Neutrophil (primary cell): ENCODE results near the gene LPCAT1.

Source experiments
- H3K27ac ChIP-seq: fragments of 200-600 bp; sonication (generic); 2 replicates; pipeline ENCODE4 v1.5.1; 2016; ENCODE audit warnings: mild to moderate bottlenecking, moderate library complexity
- H3K27me3 ChIP-seq: fragments of 200-600 bp; sonication (generic); 2 replicates; pipeline ENCODE4 v1.6.0; 2016; ENCODE audit warnings: mild to moderate bottlenecking
- H3K36me3 ChIP-seq: fragments of 200-600 bp; sonication (generic); 2 replicates; pipeline ENCODE4 v1.5.1; 2017
- H3K4me1 ChIP-seq, 2 experiments: fragments of 200-600 bp in 1 of 2; sonication (generic) in 1 of 2; 1 replicate in 1 of 2; 2 replicates in 1 of 2; pipeline versions ENCODE4 v1.5.1 to v1.6.1; 2013 to 2016; ENCODE audit warnings: low read depth in 1 of 2, low read length in 1 of 2, mild to moderate bottlenecking in 1 of 2, moderate library complexity in 1 of 2; ENCODE audit not compliant: control insufficient read depth in 1 of 2, insufficient read depth in 1 of 2
- H3K4me3 ChIP-seq, 2 experiments: fragments of 200-600 bp in 1 of 2; sonication (generic) in 1 of 2; 1 replicate in 1 of 2; 2 replicates in 1 of 2; pipeline ENCODE4 v1.5.1; 2013 to 2016; ENCODE audit warnings: low read depth in 1 of 2, low read length in 1 of 2, mild to moderate bottlenecking in 1 of 2, moderate library complexity in 1 of 2
- H3K9me3 ChIP-seq: fragments of 200-600 bp; sonication (generic); 2 replicates; pipeline ENCODE4 v1.5.1; 2016
- CTCF ChIP-seq: fragments of 200-600 bp; sonication (generic); IDR thresholded peaks from 2 replicates; pipeline ENCODE4 v1.5.1; 2016; ENCODE audit warnings: antibody characterized with exemption

LPCAT1 gene

DNA sequence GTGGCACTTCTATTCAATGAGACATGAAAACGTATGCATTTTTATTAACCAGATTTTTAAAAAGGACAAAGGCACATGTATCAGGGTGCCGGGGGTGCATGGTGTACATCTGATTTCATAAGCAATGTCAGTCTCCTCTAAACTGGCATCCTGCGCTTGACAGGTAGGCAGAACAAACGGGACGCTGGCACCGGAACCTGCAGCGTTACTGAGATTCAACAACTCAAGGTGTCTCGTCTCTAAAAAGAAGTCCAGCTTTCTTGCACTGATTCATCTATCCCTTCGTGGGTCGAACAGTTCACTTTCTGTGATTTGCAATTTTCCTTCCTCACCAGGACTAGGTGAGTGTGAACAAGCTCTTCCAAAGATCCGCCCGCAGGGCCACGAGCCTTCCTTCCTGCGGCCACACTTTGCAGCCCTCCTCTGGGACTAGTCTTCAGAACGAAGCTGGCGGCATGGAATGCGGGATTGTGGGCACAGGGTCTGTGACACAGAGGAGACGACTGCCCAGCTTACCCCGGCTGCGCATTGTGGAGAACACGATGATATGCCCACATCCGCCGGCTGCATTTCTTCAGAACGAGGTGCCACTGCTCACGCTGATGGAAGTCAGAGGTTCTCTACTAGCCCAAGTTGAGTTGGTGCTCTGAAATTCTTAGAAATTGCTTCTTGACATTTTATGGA lies 85.7 kb downstream of the LPCAT1 start:
- no peak overlapping the region for H3K4me3 ChIP-seq
- no peak overlapping the region for H3K27ac ChIP-seq
- peaks cover 54% of the 10 kb centered on the region for H3K27me3 ChIP-seq
- H3K36me3 ChIP-seq, result no peaks in the 10 kb centered on the region
- H3K9me3 ChIP-seq, result no peaks in the 10 kb centered on the region
- no peak for TF ChIP-seq CTCF
- no peaks in the 10 kb centered on the region for H3K4me1 ChIP-seq

DNA sequence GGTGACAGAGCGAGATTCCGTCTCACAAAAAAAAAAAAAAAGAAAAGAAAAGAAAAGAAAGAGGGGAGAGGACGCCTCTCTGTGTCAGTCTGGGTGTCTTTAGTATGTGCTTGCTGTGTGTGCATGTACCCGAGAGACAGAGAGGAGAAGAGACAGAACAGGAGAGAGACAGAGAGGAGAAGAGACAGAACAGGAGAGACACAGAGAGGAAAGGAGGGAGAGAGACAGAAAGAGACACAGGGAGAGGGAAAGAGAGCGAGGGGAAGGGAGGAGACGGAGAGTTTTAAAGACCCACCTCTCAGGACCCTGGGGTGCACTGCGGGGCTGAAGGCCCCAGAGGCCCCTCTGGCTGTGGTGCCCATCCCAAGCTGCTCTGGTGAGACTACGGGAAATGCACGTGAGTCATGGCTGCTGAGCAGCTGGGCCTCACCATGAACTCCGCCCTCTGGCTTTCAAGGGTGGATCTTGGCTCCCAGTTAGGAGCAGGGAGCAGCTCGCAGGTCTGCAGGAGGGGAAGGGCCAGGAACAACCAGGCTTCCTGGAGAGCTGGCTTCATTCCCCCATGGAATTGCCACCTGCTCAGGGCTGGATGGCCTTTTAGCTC lies 86.4 kb downstream of the LPCAT1 start:
- Histone ChIP-seq H3K27me3 (peaks cover 47% of the 10 kb centered on the region), H3K4me3 (no peak overlapping the region)
- no peak for TF ChIP-seq CTCF

GRCh38 chr5:1436681-1437080 lies 87.1 kb downstream of the LPCAT1 start:
- Histone ChIP-seq H3K27ac (no peak overlapping the region), H3K36me3 (no peaks in the 10 kb centered on the region), H3K4me3 (no peak overlapping the region), H3K4me1 (no peaks in the 10 kb centered on the region), H3K9me3 (no peaks in the 10 kb centered on the region), H3K27me3 (peaks cover 40% of the 10 kb centered on the region)
- TF ChIP-seq CTCF, result no peak

More for the DNA sequence above, 86.4 kb downstream of the LPCAT1 start:
- Histone ChIP-seq H3K4me1 (no peaks in the 10 kb centered on the region), H3K9me3 (no peaks in the 10 kb centered on the region), H3K27ac (no peak overlapping the region), H3K36me3 (no peaks in the 10 kb centered on the region)

GRCh38 chr5:1436036-1436435 lies 87.7 kb downstream of the LPCAT1 start:
- Histone ChIP-seq H3K9me3 (no peaks in the 10 kb centered on the region), H3K4me3 (no peak overlapping the region), H3K27me3 (peaks cover 34% of the 10 kb centered on the region), H3K27ac (no peak overlapping the region), H3K36me3 (no peaks in the 10 kb centered on the region), H3K4me1 (no peaks in the 10 kb centered on the region)
- no peak for TF ChIP-seq CTCF

DNA sequence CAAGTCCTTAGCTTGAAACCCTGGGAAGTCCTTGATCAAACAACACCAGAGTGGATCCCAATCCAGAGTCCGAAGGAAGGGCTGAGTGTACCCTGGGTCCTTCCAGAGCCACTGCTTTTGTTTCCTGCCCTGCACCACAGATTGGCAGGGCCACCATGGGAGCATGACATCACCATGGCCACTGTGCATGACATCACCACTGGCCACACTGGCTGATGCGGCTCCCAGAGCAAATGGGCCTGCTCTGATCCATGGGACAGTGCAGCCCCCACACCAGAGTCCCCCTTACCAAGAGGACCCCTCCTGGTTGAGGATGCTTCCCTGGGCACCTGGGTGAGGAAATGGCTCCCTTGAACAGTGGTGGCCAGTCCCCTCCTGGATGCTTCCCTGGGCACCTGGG lies 88.4 kb downstream of the LPCAT1 start:
- Histone ChIP-seq H3K9me3 (no peaks in the 10 kb centered on the region), H3K4me3 (no peak overlapping the region), H3K27me3 (peaks cover 27% of the 10 kb centered on the region), H3K36me3 (no peaks in the 10 kb centered on the region), H3K4me1 (no peaks in the 10 kb centered on the region), H3K27ac (no peak overlapping the region)
- TF ChIP-seq CTCF, result no peak
